OCI-M2 (cell line): ENCODE results near the gene UGT1A7.

Source experiments
- DNase-seq: peaks from one replicate; lab custom pipeline; 2025; ENCODE audit not compliant: unreplicated experiment; lab: John Stamatoyannopoulos, UW

UGT1A7 gene

GRCh38 chr2:233760043-233760442 lies 78.3 kb downstream of the UGT1A7 start, which contains the start of gene UGT1A1:
UGT1A1 (plus strand) TSS chr2:233760270; CDS start chr2:233760288, 18 bp downstream.
- no peak for DNase-seq

GRCh38 chr2:233761040-233761769 lies 79.5 kb downstream of the UGT1A7 start:
- no peak for DNase-seq

DNA sequence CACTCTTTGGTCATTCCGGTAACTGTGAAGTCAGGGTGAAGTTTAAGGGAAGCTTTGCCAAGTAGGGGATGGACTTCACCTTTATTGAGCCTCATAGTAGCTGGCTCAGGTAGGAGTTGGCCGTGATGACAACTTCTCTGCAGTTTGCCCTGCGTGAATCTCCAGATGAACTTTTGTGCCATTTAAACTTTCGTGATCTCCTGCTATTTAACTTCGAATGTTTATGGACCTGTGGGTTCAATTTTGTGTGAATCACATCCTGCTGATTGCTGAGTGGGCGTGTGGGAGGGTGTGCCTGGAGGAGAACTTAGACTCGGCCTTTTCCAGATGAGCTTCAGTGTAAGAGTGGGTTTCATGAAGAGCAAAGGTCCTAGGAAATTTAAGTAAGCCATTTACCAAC lies 82.6 kb downstream of the UGT1A7 start:
- no peak for DNase-seq

DNA sequence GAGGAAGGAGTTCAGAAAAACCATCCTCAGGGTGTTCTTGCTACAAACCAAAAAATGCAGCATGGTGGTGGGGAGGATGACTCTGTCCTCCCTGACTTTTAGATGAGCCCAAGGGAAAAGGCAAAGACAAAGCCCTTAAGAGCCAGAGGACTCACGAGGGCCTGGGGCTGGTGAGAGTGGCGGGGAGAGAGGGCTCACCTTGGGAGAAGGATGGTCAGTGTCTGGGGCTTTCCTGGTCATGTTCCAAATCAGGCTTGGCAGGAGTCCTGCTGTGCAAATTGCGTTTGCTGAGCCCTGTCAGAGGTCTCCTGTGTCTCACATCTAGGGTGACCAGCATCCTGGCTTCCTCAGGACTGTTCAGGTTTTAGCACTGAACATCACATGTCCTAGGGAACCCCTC lies 83.1 kb downstream of the UGT1A7 start:
- no peak for DNase-seq

DNA sequence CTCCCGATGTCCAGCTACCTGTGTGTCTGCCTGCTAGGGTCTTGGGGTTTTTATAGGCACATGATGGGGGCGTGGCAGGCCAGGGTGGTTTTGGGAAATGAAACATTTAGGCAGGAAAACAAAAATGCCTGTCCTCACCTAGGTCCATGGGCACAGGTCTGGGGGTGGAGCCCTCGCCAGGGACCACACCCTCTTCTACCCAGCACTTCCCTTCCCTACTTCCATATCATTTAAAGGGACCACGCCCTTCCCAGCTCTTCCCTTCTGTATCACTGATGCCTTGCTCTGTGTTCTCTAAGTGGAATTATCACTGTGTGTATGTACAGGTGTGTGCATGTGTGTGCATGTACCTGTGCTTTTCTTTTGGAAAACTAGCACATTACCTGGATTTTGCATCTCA lies 84.7 kb downstream of the UGT1A7 start:
- DNase-seq = no peak

DNA sequence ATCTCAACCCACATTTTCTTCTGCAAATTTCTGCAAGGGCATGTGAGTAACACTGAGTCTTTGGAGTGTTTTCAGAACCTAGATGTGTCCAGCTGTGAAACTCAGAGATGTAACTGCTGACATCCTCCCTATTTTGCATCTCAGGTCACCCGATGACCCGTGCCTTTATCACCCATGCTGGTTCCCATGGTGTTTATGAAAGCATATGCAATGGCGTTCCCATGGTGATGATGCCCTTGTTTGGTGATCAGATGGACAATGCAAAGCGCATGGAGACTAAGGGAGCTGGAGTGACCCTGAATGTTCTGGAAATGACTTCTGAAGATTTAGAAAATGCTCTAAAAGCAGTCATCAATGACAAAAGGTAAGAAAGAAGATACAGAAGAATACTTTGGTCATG lies 86.4 kb downstream of the UGT1A7 start:
- no peak for DNase-seq

DNA sequence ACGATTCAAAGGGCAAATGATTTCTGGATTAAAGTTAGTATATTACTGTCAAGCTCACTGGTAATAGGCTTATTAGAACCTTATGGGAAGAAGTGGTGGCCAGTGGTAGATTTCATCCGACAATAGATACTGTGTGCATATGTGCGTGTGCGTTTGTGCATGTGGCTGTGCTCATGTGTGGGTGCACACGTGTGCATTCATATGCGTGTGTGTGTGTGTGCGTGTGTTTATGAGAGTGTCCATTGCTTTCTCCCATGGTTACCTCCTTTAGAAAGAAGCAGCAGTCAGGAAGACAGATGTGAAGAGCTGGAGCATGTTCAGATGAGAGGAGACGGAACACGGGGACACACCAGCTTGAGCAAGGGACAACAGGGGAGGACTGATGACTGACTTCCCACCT lies 87.6 kb downstream of the UGT1A7 start:
- DNase-seq = no peak

- DNase-seq = no peak
Measured at GRCh38 chr2:233772153-233772552, 90.5 kb downstream of the UGT1A7 start.

DNA sequence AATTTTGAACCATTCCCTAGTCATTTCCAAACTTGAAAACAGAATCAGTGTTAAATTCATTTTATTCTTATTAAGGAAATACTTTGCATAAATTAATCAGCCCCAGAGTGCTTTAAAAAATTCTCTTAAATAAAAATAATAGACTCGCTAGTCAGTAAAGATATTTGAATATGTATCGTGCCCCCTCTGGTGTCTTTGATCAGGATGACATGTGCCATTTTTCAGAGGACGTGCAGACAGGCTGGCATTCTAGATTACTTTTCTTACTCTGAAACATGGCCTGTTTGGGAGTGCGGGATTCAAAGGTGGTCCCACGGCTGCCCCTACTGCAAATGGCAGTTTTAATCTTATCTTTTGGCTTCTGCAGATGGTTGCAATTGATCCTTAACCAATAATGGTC lies 90.9 kb downstream of the UGT1A7 start:
- DNase-seq = no peak

DNA sequence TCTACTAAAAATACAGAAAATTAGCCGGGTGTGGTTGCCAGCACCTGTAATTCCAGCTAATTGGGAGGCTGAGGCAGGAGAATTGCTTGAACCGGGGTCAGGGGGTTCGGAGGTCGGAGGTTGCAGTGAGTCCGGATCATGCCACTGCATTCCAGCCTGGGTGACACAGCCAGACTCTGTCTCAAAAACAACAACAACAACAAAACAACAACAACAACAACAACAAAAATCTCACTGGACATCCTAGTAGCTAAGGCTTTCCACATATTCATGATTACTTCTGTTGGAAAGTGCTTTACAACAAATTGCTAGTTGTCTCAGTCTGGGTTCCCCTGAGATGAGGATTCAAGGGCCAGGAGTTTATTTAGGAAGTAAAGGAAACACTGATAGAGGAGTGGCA lies 92.2 kb downstream of the UGT1A7 start:
- no peak for DNase-seq

DNA sequence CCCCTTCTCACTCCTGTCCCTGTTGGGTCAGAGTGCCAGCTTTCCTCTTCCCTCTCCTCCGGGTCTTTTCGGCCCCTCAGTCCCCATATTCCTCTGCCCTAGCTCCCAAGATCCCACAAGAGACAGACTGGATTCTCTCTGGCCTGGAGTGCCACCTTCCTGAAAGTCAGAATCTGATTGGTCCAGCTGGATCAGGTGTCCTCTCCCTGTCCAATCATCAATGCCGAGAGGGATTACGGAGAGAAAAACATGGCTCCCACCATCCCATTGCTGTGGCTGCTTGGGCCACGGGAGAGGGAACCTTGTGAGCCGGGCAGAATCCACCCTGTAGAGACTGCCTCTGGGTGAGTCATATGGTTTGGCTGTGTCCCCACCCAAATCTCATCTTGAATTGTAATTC lies 93.7 kb downstream of the UGT1A7 start:
- DNase-seq = no peak

GRCh38 chr2:233778030-233778429 lies 96.3 kb downstream of the UGT1A7 start, which contains the start of gene MROH2A:
MROH2A (plus strand) TSS chr2:233778330; CDS start chr2:233779359, 1,029 bp downstream.
- no peak for DNase-seq

GRCh38 chr2:233779722-233780121 lies 98.0 kb downstream of the UGT1A7 start:
- no peak for DNase-seq

DNA sequence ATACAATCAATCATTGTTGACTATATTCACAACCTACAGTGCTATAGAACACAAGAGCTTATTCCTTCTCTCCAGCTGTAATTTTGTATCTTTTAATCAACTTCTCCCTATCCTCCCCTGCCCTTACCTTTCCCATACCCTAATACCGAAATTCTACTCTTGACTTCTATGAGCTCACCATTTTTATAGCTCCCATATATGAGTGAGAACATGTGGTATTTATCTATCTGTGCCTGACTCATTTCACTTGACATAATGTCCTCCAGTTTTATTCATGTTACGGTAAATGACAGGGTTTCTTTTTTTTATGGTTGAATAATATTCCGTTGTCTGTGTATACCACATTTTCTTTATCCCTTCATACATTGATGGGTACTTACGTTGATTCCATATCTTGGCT lies 99.1 kb downstream of the UGT1A7 start:
- DNase-seq = no peak

GRCh38 chr2:233789554-233789953 lies 107.9 kb downstream of the UGT1A7 start:
- no peak for DNase-seq

DNA sequence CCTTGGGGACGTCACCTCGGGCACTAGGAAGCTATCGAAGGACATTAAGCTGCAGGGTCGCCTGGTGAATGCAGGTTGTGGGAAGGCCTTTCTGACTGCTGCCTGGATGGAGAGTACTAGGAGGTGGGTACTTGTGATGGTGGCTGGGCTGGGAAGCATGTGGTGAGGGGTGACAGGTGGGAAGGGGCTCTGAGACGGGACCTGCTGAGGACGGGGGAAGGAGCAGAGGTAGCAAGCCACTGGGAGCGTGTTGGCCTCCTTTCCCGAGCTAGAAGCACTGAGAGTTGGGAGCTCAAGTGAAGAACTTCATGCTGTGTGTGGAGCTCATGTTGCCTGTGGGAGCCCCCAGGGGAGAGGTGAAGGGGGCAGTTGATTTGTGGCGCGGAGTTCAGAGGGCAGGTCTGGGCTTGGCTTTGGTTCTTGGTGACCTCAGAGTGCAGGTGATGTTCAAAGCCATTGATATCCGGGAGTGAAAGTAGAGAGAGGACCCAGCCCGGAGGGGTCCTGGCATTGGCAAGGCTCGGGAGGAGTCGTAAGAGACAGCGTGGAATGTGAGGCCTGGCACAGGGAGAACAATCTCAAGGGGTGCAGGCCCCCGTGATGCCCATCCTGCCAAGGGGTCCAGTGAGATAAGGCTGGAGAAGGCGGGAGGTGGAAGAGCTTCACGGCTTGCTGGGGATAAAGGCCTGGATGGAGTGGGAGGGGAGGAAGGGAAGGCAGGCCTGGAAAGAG lies 109.6 kb downstream of the UGT1A7 start:
- DNase-seq = no peak

GRCh38 chr2:233791883-233792329 lies 110.2 kb downstream of the UGT1A7 start:
- no peak for DNase-seq

DNA sequence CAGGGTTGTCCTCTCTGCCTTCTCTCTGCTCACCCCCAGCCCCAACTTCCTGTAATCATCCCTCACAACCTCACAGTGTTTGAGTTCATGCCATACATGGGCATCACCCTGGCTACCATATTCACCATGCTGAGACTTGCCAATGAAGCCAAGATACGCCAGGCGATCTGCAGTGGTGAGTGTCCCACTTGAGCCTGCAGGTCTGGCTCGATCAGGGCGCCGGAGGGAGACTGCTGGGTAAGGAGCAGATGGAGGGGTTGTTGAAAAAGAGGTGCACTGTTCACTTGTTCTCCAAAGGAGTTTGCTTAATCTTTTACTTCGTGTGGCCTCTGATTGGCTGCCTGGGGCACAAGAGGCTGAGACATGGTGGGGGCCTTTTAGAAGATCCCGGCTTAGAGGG lies 111.0 kb downstream of the UGT1A7 start:
- DNase-seq = no peak

GRCh38 chr2:233793465-233794127 lies 111.9 kb downstream of the UGT1A7 start:
- DNase-seq = no peak

DNA sequence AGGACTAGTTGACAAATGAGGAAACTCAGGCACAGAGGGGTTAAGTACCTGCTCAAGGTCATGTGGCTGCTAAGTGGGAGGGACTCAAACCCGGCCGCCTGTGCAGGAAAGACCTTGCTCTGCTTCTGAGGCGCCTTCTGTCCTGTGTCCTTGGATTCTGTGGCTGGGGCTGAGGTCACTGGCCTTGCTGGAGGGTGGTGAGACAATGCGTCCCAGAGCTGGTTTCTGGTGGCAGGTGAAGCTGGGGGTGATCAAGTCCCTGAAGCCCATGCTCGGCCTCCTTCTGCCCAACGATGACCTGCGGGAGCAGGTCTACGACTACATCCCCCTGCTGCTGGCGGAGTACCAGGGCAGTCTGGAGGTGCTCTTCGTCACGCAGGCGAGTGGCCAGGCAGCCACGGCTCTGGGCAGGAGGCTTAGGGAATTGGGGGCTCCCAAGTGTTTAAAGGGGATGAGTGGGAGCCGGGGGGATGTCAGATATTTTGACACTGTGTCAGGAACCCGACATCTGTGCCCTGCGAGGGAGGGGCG lies 112.5 kb downstream of the UGT1A7 start:
- DNase-seq = no peak

DNA sequence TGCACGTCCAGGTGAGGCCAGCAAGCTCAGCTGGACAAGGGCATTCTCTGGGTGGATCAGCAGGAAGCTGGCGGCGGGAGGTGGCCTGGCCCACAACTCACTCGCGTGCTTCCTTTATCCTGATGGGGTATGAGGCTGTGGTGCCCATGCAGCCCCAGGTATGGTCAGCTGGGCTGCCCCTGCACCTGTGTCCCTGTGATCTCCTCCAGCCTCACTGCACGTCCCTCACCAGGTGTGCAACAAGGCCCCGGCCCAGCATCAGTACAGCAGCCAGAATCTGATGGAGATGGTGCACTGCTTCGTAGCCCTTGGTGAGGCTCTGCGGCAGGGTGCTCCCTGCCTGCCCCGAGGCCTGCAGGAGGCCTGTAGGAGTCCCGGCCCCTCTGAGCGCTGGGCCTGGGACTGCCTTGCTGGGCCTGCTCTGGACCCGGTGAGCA lies 114.1 kb downstream of the UGT1A7 start:
- no peak for DNase-seq

DNA sequence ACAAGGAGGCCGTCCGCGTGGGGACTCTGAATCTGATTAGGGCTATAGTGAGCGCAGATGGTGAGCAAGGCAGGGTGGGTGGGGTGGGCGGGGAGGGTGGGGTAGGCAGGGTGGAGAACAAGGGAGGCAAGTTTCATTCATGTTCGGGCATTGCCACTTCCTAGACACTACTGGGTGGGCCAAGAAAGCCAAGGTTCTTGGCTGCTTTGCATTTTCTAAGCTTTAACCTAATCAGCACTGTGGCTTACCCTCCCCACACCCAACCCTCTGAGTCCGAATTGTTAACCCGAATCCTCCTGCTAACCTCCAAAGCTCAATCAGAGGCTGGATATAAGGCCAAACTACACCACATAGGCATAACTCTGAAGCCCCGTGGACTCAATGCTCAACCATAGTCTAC lies 114.6 kb downstream of the UGT1A7 start:
- no peak for DNase-seq
